Muscle layer of duodenum (tissue), 2 donors: ENCODE data around the gene PLAC1.

ENCODE experiments used
- H3K27ac ChIP-seq: one replicate; pipeline ENCODE4 v1.7.0; 2013; ENCODE audit warnings: mild to moderate bottlenecking, low read length
- H3K27me3 ChIP-seq: one replicate; pipeline ENCODE4 v1.7.0; 2013; ENCODE audit warnings: low read depth, mild to moderate bottlenecking, control low read depth, low read length
- H3K36me3 ChIP-seq, 2 donors: one replicate each; pipeline ENCODE4 v1.7.0; 2013; ENCODE audit warnings: low read length in 2 of 2, control low read depth in 1 of 2, mild to moderate bottlenecking in 1 of 2; ENCODE audit not compliant: insufficient read depth in 2 of 2, control insufficient read depth in 1 of 2
- H3K4me1 ChIP-seq, 2 donors: one replicate each; pipeline ENCODE4 v1.7.0; 2013; ENCODE audit warnings: low read length in 2 of 2, mild to moderate bottlenecking in 2 of 2, control low read depth in 1 of 2, moderate library complexity in 1 of 2; ENCODE audit not compliant: insufficient read depth in 2 of 2, control insufficient read depth in 1 of 2
- H3K4me3 ChIP-seq, 2 donors: one replicate each; pipeline ENCODE4 v1.7.0; 2013; ENCODE audit warnings: low read length in 2 of 2, low read depth in 1 of 2, mild to moderate bottlenecking in 1 of 2
- H3K9me3 ChIP-seq, 2 donors: one replicate each; pipeline ENCODE4 v1.7.0; 2013; ENCODE audit warnings: low read length in 2 of 2, control low read depth in 1 of 2, mild to moderate bottlenecking in 1 of 2; ENCODE audit not compliant: control insufficient read depth in 1 of 2
- donor health status: healthy.

Gene PLAC1

DNA sequence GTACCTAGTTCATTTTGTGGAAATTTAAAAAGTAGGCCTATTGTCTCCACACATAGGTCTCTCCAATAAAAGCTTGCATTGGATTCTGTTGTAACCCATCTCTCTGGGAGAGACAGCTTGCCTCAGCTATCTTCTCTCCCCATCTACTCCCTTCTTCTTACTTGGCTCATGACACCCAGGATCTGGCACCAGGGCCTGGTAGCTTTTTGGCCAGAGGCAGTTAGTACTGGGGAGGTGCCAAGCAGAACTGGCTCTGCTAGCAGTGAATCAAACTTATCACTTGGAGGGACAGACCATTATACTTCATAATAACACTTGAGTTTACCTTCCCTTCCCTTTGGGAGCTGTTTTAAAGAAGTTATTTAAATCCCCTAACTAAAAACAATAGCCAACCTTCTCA lies 31.8 kb downstream of the PLAC1 start:
- H3K36me3 ChIP-seq: no peaks in the 10 kb centered on the region
- H3K27me3 ChIP-seq: no peaks in the 10 kb centered on the region
- H3K9me3 ChIP-seq: no peaks in the 10 kb centered on the region
- H3K4me3 ChIP-seq: no peak overlapping the region
- peaks cover 0 to 2% of the 10 kb centered on the region in 2 donors for H3K4me1 ChIP-seq
- H3K27ac ChIP-seq: no peak overlapping the region

DNA sequence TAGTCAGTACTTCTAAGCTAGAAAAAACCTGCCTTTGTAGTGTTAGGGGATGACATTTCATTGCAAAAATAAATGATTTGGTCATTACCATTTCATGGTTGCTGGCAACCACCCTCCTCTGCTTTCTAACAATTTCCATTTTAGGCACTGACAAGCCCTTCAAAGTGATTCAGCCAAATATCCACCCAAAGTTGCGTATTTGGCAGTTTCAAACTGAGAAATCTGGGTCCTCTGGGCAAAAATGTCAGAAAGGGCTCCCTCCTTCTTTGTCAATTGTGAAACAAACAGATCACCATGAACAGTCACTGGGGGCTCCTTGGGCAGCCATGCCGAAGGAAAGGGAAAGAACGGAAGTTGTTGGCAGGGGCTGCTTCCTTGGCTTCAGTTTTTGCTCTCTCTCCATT lies 33.0 kb downstream of the PLAC1 start:
- H3K27ac ChIP-seq: no peak overlapping the region
- no peaks in the 10 kb centered on the region for H3K36me3 ChIP-seq
- H3K4me1 ChIP-seq: no peaks in the 10 kb centered on the region

DNA sequence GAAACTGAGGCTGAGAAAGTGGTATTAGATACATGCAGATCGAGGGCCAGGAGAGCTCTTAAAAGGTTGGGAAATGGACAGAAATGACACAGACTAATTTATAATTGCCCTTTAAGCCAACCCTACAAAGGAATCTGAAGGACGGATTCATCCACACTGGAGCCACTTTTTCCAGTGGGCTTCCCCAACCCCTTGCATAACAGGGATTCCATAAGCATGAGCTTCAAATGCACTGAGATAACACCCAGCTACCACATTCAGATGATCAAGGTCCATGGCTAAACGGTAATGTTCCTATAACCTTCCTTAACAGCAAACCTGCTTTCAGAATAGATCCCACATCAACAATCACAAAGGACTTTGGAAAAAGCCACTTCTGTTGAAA lies 34.2 kb downstream of the PLAC1 start:
- Histone ChIP-seq H3K4me3 (no peak overlapping the region), H3K36me3 (no peaks in the 10 kb centered on the region), H3K27me3 (no peaks in the 10 kb centered on the region), H3K4me1 (no peaks in the 10 kb centered on the region), H3K27ac (no peak overlapping the region), H3K9me3 (no peaks in the 10 kb centered on the region)

More for the DNA sequence above, 33.0 kb downstream of the PLAC1 start:
- no peak overlapping the region for H3K4me3 ChIP-seq
- H3K27me3 ChIP-seq: no peaks in the 10 kb centered on the region
- no peaks in the 10 kb centered on the region for H3K9me3 ChIP-seq

DNA sequence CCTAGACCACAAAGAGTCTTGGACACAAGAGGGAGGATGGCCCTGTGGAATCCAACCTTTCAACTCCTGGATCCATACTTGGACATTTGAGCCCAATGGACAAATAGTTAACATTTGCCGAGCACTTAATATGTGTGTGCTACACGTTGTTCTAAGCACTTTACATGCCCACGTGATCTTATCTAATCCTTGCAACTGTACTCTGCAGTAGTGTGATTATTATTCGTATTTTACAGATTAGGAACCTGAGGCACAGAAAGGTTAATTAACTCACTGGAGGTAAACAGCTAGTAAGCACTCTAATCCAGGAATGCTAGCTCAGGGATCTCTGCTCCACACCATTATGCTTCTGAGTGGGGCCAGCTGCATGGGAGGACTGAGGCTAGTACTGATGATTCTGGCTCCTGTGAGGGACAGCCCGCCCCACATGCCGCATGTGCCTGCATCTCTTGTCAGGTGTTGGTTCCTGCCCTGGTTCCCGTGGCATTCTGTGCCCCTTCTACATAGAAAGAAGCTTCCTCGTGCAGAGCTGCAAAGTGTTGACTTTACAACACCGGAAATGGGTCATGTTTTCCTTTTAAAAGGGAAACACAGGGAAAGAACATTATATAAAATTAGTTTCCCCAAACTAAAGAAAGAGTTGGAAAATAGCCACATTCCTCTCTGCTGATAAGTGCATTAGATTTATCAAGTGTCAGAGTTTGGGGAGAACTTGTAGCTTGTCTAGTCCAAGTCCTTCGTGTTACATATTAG lies 34.8 kb downstream of the PLAC1 start:
- Histone ChIP-seq H3K4me1 (no peaks in the 10 kb centered on the region), H3K4me3 (no peak overlapping the region), H3K9me3 (no peaks in the 10 kb centered on the region), H3K27me3 (no peaks in the 10 kb centered on the region), H3K27ac (no peak overlapping the region), H3K36me3 (no peaks in the 10 kb centered on the region)

DNA sequence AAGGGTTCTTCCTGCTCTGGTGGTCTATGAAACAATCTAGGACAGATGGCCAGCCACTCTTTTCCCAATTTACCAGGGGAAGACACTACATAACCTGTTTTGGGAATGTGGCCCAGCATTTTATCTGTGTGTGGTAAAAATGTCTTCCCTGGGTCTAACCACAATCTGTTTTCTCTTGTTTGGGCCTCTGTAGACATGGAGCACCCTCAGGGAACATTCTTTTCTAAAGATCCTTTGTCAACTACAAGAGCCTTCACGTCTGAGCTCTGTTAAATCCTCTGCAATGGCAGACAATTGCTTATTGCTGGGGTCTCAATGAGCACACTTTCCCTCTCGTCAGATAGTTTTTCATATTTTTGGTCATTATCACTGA lies 35.5 kb downstream of the PLAC1 start:
- Histone ChIP-seq H3K36me3 (no peaks in the 10 kb centered on the region), H3K4me3 (no peak overlapping the region), H3K9me3 (no peaks in the 10 kb centered on the region), H3K27ac (no peak overlapping the region), H3K27me3 (no peaks in the 10 kb centered on the region), H3K4me1 (no peaks in the 10 kb centered on the region)

DNA sequence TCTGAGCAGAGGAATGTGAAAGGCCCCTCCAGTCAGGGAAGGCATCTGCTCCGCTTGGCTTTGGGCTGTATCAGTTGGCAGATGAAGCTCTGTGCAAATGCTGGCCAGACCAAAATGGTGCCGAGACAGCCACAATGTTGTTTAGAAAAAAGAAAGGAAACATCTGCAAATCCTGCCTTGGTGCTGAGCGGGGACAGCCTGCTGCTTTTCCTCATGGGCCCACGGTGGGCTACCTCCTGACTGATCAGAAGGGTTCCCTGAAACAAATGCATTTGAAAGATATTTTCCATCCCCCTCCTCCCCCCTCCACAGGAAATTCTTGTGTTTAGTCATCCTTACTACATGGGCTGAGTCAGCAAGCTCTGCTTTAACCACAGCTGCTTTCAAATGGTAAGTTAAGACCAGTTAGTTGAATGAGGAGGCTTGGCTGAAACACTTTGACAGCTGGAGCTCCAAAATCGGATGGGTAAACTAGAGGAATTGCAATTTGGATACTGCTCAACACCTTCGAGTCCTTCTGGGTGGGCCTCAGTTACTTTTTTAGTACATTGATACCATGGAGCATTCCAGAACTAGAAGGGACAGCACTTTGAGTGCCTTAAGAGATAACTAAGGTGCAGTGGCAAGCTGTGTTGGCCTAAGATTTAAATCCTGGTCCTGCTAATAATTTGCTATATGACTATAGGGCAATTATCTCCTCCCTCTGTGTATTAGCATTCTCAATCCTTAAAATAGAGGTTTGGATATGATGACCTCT lies 36.0 kb downstream of the PLAC1 start:
- no peaks in the 10 kb centered on the region for H3K36me3 ChIP-seq
- H3K27ac ChIP-seq: no peak overlapping the region
- H3K4me3 ChIP-seq: no peak overlapping the region
- no peaks in the 10 kb centered on the region for H3K9me3 ChIP-seq
- no peaks in the 10 kb centered on the region for H3K4me1 ChIP-seq
- no peaks in the 10 kb centered on the region for H3K27me3 ChIP-seq

DNA sequence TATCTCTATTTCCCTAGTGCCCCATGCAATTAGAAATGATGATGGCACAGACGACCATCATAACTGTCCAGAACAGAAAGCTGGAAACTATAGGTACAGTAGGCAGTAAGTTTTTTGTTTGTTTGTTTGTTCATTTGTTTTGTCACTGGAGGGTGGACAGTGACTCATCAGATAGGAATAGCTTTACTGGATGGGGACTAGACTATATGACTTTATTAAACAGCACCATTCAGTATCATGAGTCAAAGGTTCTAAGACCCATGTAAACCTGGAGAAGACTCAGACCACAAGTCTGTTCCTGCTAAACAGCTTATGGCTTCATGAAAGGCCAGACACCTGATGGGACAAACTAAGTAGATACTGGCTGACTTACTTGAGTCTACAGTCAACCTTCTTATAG lies 38.4 kb downstream of the PLAC1 start:
- no peak overlapping the region for H3K4me3 ChIP-seq
- H3K4me1 ChIP-seq: no peaks in the 10 kb centered on the region
- no peaks in the 10 kb centered on the region for H3K27me3 ChIP-seq
- H3K9me3 ChIP-seq: no peaks in the 10 kb centered on the region
- H3K27ac ChIP-seq: no peak overlapping the region
- H3K36me3 ChIP-seq: no peaks in the 10 kb centered on the region

DNA sequence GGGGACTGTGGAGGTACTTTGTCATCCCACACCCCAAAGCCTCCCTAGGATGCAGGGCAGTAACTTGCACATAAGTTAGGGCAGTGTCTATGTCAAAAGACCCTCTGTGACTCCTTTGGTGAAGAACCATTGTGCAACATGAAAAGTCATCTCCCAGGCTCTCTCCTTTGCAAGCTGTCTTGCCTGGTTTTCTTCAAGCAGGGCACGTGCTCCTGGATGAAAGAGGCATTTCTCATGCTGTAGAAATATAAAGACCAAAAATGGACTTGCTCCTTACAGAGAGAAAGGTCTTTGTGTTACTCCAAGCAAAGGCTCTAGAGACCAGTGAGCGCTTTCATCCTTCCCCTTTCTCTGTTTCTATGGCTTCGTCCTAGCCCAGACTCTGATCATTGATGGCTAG lies 44.9 kb downstream of the PLAC1 start:
- H3K4me1 ChIP-seq: no peaks in the 10 kb centered on the region
- no peaks in the 10 kb centered on the region for H3K9me3 ChIP-seq
- H3K36me3 ChIP-seq: no peaks in the 10 kb centered on the region
- no peaks in the 10 kb centered on the region for H3K27me3 ChIP-seq
- no peak overlapping the region for H3K27ac ChIP-seq
- H3K4me3 ChIP-seq: no peak overlapping the region

DNA sequence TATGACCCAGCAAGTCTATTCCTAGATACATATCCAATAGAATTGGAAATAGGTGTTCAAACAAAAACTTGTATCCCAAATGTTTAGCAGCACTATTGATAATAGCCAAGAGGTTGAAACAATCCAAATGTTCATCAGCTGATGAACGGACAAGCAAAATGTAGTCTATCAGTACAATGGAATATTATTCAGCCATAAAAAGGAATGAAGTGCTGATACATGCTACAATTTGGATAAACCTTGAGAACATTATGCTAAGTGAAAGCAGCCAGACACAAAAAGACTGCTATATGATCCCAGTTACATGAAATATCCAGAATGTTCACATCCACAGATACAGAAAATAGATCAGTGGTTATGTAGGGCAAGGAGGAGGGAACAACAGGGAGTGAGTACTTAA lies 50.1 kb downstream of the PLAC1 start:
- no peak overlapping the region for H3K27ac ChIP-seq
- peaks cover 0 to 5% of the 10 kb centered on the region in 2 donors for H3K4me1 ChIP-seq
- no peaks in the 10 kb centered on the region for H3K36me3 ChIP-seq
- H3K9me3 ChIP-seq: no peaks in the 10 kb centered on the region
- no peaks in the 10 kb centered on the region for H3K27me3 ChIP-seq
- H3K4me3 ChIP-seq: no peak overlapping the region

DNA sequence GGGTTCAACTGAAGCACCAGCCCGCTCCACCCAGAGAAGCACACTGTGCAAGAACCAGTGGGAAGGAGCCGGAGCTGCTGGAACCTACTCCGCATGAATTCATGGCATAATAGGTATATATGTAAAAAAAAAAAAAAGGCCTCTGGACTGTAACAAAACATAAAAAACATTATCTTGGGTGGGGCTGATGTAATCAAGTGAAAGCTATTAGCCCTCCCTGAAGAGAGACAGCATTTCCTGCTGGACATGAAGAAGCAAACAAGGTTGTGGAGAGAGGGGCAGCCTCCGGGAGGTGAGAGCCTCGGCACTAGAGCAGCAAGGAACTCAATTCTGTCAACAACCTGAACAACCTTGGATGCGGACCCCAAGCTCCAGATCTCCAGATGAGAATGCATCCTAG lies 50.7 kb downstream of the PLAC1 start:
- no peak overlapping the region for H3K27ac ChIP-seq
- peaks cover 0 to 5% of the 10 kb centered on the region in 2 donors for H3K4me1 ChIP-seq
- H3K4me3 ChIP-seq: no peak overlapping the region
- H3K9me3 ChIP-seq: no peaks in the 10 kb centered on the region
- H3K27me3 ChIP-seq: no peaks in the 10 kb centered on the region
- no peaks in the 10 kb centered on the region for H3K36me3 ChIP-seq

DNA sequence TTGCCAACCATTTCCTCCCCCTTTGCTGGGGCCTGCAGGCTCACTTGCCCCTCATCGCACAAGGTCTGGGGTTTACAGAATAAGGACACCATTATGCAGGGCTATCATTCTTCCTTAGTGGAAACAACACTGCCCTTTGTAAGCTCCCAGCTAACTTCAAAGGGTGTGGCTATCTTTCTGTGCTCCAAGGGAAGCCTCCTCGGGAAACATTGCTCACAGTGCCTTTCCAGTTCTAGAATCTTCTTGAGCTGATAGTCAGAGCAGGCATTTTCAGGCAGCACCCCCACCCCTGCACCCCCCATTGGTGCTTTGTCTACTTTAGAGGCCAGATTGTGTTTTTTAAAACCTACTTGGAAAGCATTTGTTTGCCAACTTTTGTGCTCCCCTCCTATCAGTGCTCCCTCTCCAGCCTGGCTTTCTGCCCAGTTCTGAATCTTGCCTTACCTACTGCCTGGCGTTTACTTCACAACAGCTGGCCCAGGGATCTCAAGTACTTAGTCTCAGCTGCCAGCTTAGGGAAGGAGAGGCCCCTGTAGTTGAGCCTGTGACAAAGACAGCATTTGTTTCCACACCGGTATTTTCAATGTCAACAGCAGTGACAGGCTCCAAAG lies 53.5 kb downstream of the PLAC1 start:
- Histone ChIP-seq H3K9me3 (no peaks in the 10 kb centered on the region), H3K27me3 (no peaks in the 10 kb centered on the region), H3K36me3 (no peaks in the 10 kb centered on the region), H3K4me1 (peaks cover 0 to 5% of the 10 kb centered on the region in 2 donors), H3K27ac (no peak overlapping the region), H3K4me3 (no peak overlapping the region)
